IMR-90 (cell line): Measurements from ENCODE around the gene CD7. TPM values are rescaled to one million over a fixed set of nuclear protein-coding genes. Genes with fewer than 3 reads are reported as not detected.

Experiments
- ATAC-seq: fragments of 200-7000 bp; cut with Tn5 transposase; 2 replicates; pipeline ENCODE4 v1.9.1; 2020; ENCODE audit warnings: low read depth, mild to moderate bottlenecking, moderate library complexity
- BruUV-seq: library from RNA; stranded (reverse); fragments of 400-500 nt; replicated peaks from 2 replicates; lab custom pipeline; 2021; lab: Mats Ljungman, UMichigan
- CTCF ChIA-PET: fragments of 300-600 bp; formaldehyde crosslinking; extraction: SDS; loops from one replicate; lab custom pipeline; 2021; ENCODE audit warnings: antibody characterized with exemption; lab: Yijun Ruan, JAX
- POLR2A ChIA-PET: fragments of 300-600 bp; sonication (Branson Sonifier 250); formaldehyde crosslinking; loops from one replicate; lab custom pipeline; 2022; ENCODE audit warnings: antibody characterized with exemption; ENCODE audit not compliant: unreplicated experiment; lab: Charles Lee
- DNase-seq: peaks from one replicate; pipeline ENCODE4 v3.0.0; 2013
- H2AFZ ChIP-seq: replicated peaks from 2 replicates; pipeline ENCODE3; 2013; ENCODE audit warnings: low read length, mild to moderate bottlenecking; ENCODE audit not compliant: poor library complexity
- H2AK5ac ChIP-seq: 2 replicates; pipeline ENCODE4 v1.6.1; 2013; ENCODE audit warnings: low read depth, low read length, inconsistent platforms
- H2AK9ac ChIP-seq: replicated peaks from 2 replicates; pipeline ENCODE3; 2013; ENCODE audit warnings: mild to moderate bottlenecking, low read depth, low read length, moderate library complexity; ENCODE audit not compliant: poor library complexity
- H2BK120ac ChIP-seq: 2 replicates; pipeline ENCODE4 v1.6.1; 2013; ENCODE audit warnings: low read depth, low read length, inconsistent platforms
- H2BK15ac ChIP-seq: 3 replicates; pipeline ENCODE4 v1.6.1; 2013; ENCODE audit warnings: low read depth, low read length, inconsistent platforms
- H2BK20ac ChIP-seq: 2 replicates; pipeline ENCODE4 v1.6.1; 2013; ENCODE audit warnings: low read depth, mild to moderate bottlenecking, inconsistent platforms, low read length, moderate library complexity
- H2BK5ac ChIP-seq: 2 replicates; pipeline ENCODE4 v1.6.1; 2013; ENCODE audit warnings: mild to moderate bottlenecking, low read depth, low read length, inconsistent platforms; ENCODE audit not compliant: poor library complexity, severe bottlenecking
- H3K14ac ChIP-seq: replicated peaks from 2 replicates; pipeline ENCODE4 v1.6.1; 2013; ENCODE audit warnings: low read depth, low read length, inconsistent platforms
- H3K18ac ChIP-seq: 2 replicates; pipeline ENCODE4 v1.6.1; 2013; ENCODE audit warnings: low read depth, low read length, control low read depth
- H3K23ac ChIP-seq: 2 replicates; pipeline ENCODE4 v1.6.1; 2013; ENCODE audit warnings: low read depth, low read length, inconsistent platforms
- H3K27ac ChIP-seq: 2 replicates; pipeline ENCODE4 v1.5.1; 2013; ENCODE audit warnings: mild to moderate bottlenecking, control low read depth, low read length; ENCODE audit not compliant: insufficient read depth
- H3K27me3 ChIP-seq: 2 replicates; pipeline ENCODE4 v1.6.1; 2013; ENCODE audit warnings: low read length; ENCODE audit not compliant: control insufficient read depth, insufficient read depth
- H3K36me3 ChIP-seq: 2 replicates; pipeline ENCODE4 v1.6.1; 2013; ENCODE audit warnings: low read length, mixed read lengths; ENCODE audit not compliant: control insufficient read depth, insufficient read depth
- H3K4ac ChIP-seq: 2 replicates; pipeline ENCODE4 v1.6.1; 2013; ENCODE audit warnings: low read depth, low read length, inconsistent platforms
- H3K4me1 ChIP-seq: 2 replicates; pipeline ENCODE4 v1.6.1; 2013; ENCODE audit warnings: low read length, mixed read lengths; ENCODE audit not compliant: control insufficient read depth, insufficient read depth
- H3K4me2 ChIP-seq: 2 replicates; pipeline ENCODE4 v1.6.1; 2013; ENCODE audit warnings: low read depth, mild to moderate bottlenecking, control low read depth, low read length, moderate library complexity
- H3K4me3 ChIP-seq: 2 replicates; pipeline ENCODE4 v1.5.1; 2013; ENCODE audit warnings: low read depth, mild to moderate bottlenecking, control low read depth, low read length, moderate library complexity; ENCODE audit not compliant: insufficient read depth
- H3K56ac ChIP-seq: 2 replicates; pipeline ENCODE4 v1.6.1; 2013; ENCODE audit warnings: low read length, inconsistent platforms; ENCODE audit not compliant: insufficient read depth; ENCODE audit errors: extremely low read depth
- H3K79me1 ChIP-seq, 2 experiments: 2 replicates each; pipeline ENCODE4 v1.6.1; 2013; ENCODE audit warnings: low read length in 2 of 2, inconsistent platforms in 1 of 2, low read depth in 1 of 2
- H3K9ac ChIP-seq: 2 replicates; pipeline ENCODE4 v1.6.1; 2013; ENCODE audit warnings: low read depth, low read length, control low read depth
- H3K9me1 ChIP-seq: 2 replicates; pipeline ENCODE4 v1.6.1; 2013; ENCODE audit warnings: low read length, inconsistent platforms; ENCODE audit not compliant: insufficient read depth
- H3K9me3 ChIP-seq: 2 replicates; pipeline ENCODE4 v1.6.1; 2013; ENCODE audit warnings: low read length; ENCODE audit not compliant: control insufficient read depth, insufficient read depth
- H4K20me1 ChIP-seq: 2 replicates; pipeline ENCODE4 v1.6.1; 2013; ENCODE audit warnings: low read length, inconsistent platforms; ENCODE audit not compliant: insufficient read depth
- H4K5ac ChIP-seq: 2 replicates; pipeline ENCODE4 v1.6.1; 2013; ENCODE audit warnings: mild to moderate bottlenecking, low read depth, low read length, control low read depth
- H4K8ac ChIP-seq, 2 experiments: 2 replicates each; pipeline ENCODE4 v1.6.1; 2013; ENCODE audit warnings: low read depth in 2 of 2, low read length in 2 of 2, control low read depth in 1 of 2, inconsistent platforms in 1 of 2
- H4K91ac ChIP-seq: 2 replicates; pipeline ENCODE4 v1.6.1; 2013; ENCODE audit warnings: low read depth, low read length, inconsistent platforms; ENCODE audit not compliant: insufficient read depth
- CEBPB ChIP-seq: IDR thresholded peaks from 2 replicates; pipeline ENCODE4 v1.6.1; 2012; ENCODE audit warnings: low read depth, low read length, improper control_type of control experiment
- MAZ ChIP-seq: IDR thresholded peaks from 2 replicates; pipeline ENCODE4 v1.6.1; 2012; ENCODE audit warnings: low read depth, mild to moderate bottlenecking, low read length, improper control_type of control experiment, moderate library complexity, borderline replicate concordance
- WGBS, 2 experiments: methylation state at CpG; one replicate each; pipeline versions ENCODE4 v1.1.5 to v1.1.7; 2013; ENCODE audit warnings: missing lambda C conversion rate in 2 of 2; ENCODE audit not compliant: insufficient read length in 1 of 2; ENCODE audit errors: extremely low coverage in 2 of 2; 5-methylcytosine and 5-hydroxymethylcytosine counted together
- dilution Hi-C: fragments of 300-500 bp; cut with HindIII; formaldehyde crosslinking; loops from one replicate; pipeline ENCODE4 v1.14.3; 2018; ENCODE audit warnings: low sequenced_read_pairs; ENCODE audit not compliant: unreplicated experiment
- in situ Hi-C: fragments of 300-500 bp; cut with MboI; formaldehyde crosslinking; loops from 3 replicates; pipeline ENCODE4 v1.14.3; 2019; ENCODE audit warnings: low sequenced_read_pairs, inconsistent platforms, mixed read lengths
- intact Hi-C: fragments of 100-400 bp; cut with micrococcal nuclease; formaldehyde crosslinking; loops from 2 replicates; pipeline ENCODE4 v1.10.0; 2022
- polyA plus RNA-seq, 3 experiments: library from polyadenylated mRNA; depleted of rRNA; stranded (reverse); fragments of >200 nt; gene quantifications; 2 replicates each; pipeline ENCODE4 v1.2.3, GENCODE V29; 2012; ENCODE audit warnings: low replicate concordance in 1 of 3
- total RNA-seq: library from RNA; depleted of rRNA; stranded (reverse); fragments of >200 nt; gene quantifications from 2 replicates; pipeline ENCODE4 v1.2.3, GENCODE V29; 2012
- TF ChIP-seq, protein P1 (sequence below): fragments of 150-350 bp; IDR thresholded peaks from 2 replicates; pipeline ENCODE4 v1.6.1; 2016; ENCODE audit warnings: low read depth, mild to moderate bottlenecking, low read length, moderate library complexity, borderline replicate concordance

CD7 gene
- total and polyA plus RNA-seq, 2 of the 4 experiments (the other 2 are of a cell fraction), result not detected

DNA sequence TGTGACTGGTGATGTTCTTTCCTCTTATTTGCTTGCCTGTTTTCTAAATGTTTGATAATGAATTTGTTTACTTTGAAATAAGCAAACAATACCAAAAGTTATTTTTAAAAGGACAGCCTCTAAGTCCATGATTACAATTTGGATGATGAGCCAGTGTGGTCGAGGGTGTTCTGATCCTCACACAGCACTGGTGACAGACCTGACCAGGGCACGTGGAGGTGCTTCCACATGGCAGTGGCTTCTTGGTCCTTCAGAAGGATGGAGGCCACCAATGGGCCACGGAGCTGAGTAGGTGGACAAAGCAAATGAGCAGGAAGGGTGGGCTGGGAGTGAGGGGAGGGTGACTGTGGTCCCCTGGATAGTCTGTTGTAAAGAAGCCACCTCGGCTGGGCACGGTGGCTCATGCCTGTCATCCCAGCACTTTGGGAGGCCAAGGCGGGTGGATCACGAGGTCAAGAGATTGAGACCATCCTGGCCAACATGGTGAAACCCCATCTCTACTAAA is 37.4 kb upstream of the CD7 start:
- Histone ChIP-seq H3K4me3 (no peak overlapping the region), H3K4ac (no peak overlapping the region)
- intact Hi-C loops, result no loop called here

More for the DNA sequence above, 37.4 kb upstream of the CD7 start:
- H3K9me3 ChIP-seq, result no peaks in the 10 kb centered on the region
- H2BK5ac ChIP-seq, result no peak overlapping the region
- no peak overlapping the region for H4K8ac ChIP-seq
- H3K9me1 ChIP-seq, result no peaks in the 10 kb centered on the region
- TF ChIP-seq CEBPB, result no peak
- TF ChIP-seq, protein P1, sequence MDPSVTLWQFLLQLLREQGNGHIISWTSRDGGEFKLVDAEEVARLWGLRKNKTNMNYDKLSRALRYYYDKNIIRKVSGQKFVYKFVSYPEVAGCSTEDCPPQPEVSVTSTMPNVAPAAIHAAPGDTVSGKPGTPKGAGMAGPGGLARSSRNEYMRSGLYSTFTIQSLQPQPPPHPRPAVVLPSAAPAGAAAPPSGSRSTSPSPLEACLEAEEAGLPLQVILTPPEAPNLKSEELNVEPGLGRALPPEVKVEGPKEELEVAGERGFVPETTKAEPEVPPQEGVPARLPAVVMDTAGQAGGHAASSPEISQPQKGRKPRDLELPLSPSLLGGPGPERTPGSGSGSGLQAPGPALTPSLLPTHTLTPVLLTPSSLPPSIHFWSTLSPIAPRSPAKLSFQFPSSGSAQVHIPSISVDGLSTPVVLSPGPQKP, result no peak
- TF ChIP-seq MAZ, result no peak
- no peak overlapping the region for H2BK15ac ChIP-seq
- H3K27me3 ChIP-seq, result peaks cover 27% of the 10 kb centered on the region; the same call in 1 of the 2 replicates
- no peak overlapping the region for H3K18ac ChIP-seq
- H3K79me1 ChIP-seq, result no peaks in the 10 kb centered on the region
- ChIA-PET CTCF (no interaction called here), POLR2A (no interaction called here)
- H3K4me1 ChIP-seq, result peaks cover 5% of the 10 kb centered on the region; the same call in 1 of the 2 replicates
- no peak overlapping the region for H4K5ac ChIP-seq
- no peak overlapping the region for H3K23ac ChIP-seq
- no peak overlapping the region for H2BK20ac ChIP-seq
- in situ Hi-C loops (loop anchor here (5.0 to 10.0 kb wide), 3 partner anchors 52 to 420 kb away; no protein-coding TSS in a partner anchor), dilution Hi-C loops (no loop called here)
- no peak overlapping the region for H2AFZ ChIP-seq
- H3K56ac ChIP-seq, result no peak overlapping the region
- 77% methylated on average over 4 of the region's 7 CpGs; no CpG with 5 or more reads in 1 of the 2 experiments for WGBS, 2 experiments
- no peak overlapping the region for H2AK5ac ChIP-seq
- H2AK9ac ChIP-seq, result no peak overlapping the region
- DNase-seq (no peak), ATAC-seq (no peak)
- H3K14ac ChIP-seq, result no peak overlapping the region
- H4K91ac ChIP-seq, result no peak overlapping the region
- no peak overlapping the region for H3K9ac ChIP-seq
- no peak overlapping the region for H3K27ac ChIP-seq
- H2BK120ac ChIP-seq, result no peak overlapping the region
- H3K4me2 ChIP-seq, result no peak overlapping the region
- H3K36me3 ChIP-seq, result no peaks in the 10 kb centered on the region
- no TSS peak for BruUV-seq
- peaks cover 7% of the 10 kb centered on the region; the same call in 1 of the 2 replicates for H4K20me1 ChIP-seq
